MCF 10A (cell line): ENCODE results near the gene LYRM7. TPM values are rescaled to one million over a fixed set of nuclear protein-coding genes. Genes with fewer than 3 reads are reported as not detected.

ENCODE experiments used
- BruUV-seq: library from RNA; stranded (reverse); fragments of 400-500 nt; replicated peaks from 2 replicates; lab custom pipeline; 2021; lab: Mats Ljungman, UMichigan
- CTCF ChIA-PET: fragments of 300-600 bp; sonication (Branson Sonifier 250); formaldehyde crosslinking; extraction: SDS; loops from one replicate; lab custom pipeline; 2021; ENCODE audit warnings: antibody characterized with exemption, inconsistent platforms; lab: Yijun Ruan, JAX
- POLR2A ChIA-PET: fragments of 300-600, 350-650 bp; sonication (Branson Sonifier 250); formaldehyde crosslinking; extraction: SDS; loops from one replicate; lab custom pipeline; 2020; ENCODE audit warnings: antibody characterized with exemption, inconsistent platforms; lab: Yijun Ruan, JAX
- DNase-seq: peaks from one replicate; pipeline ENCODE4 v3.0.0-alpha.2; 2018; ENCODE audit not compliant: unreplicated experiment
- H3K27ac Mint-ChIP-seq: one replicate; pipeline ENCODE4 v1.8.0; 2022; ENCODE audit warnings: mild to moderate bottlenecking, low read depth, mixed read lengths; ENCODE audit not compliant: unreplicated experiment
- H3K27me3 Mint-ChIP-seq: one replicate; pipeline ENCODE4 v1.8.0; 2022; ENCODE audit warnings: mixed read lengths; ENCODE audit not compliant: insufficient read depth, unreplicated experiment
- H3K36me3 Mint-ChIP-seq: one replicate; pipeline ENCODE4 v1.8.0; 2022; ENCODE audit warnings: mild to moderate bottlenecking, moderate library complexity, mixed read lengths; ENCODE audit not compliant: insufficient read depth, unreplicated experiment
- H3K4me1 Mint-ChIP-seq: one replicate; pipeline ENCODE4 v1.8.0; 2022; ENCODE audit warnings: mixed read lengths; ENCODE audit not compliant: insufficient read depth, unreplicated experiment
- H3K4me3 Mint-ChIP-seq: one replicate; pipeline ENCODE4 v1.8.0; 2022; ENCODE audit warnings: mild to moderate bottlenecking, moderate library complexity, mixed read lengths; ENCODE audit not compliant: unreplicated experiment
- H3K9me3 Mint-ChIP-seq: one replicate; pipeline ENCODE4 v1.8.0; 2022; ENCODE audit warnings: mixed read lengths; ENCODE audit not compliant: unreplicated experiment
- intact Hi-C: fragments of 100-400 bp; cut with micrococcal nuclease; formaldehyde crosslinking; loops from 2 replicates; pipeline ENCODE4 v1.14.1; 2022
- total RNA-seq: library from RNA; stranded (reverse); gene quantifications from 2 replicates; pipeline ENCODE4 v1.2.3, GENCODE V29; 2022
- TF ChIP-seq, protein P1 (sequence below): fragments of 200-600 bp; IDR thresholded peaks from one replicate; pipeline ENCODE4 v1.8.0; 2022; ENCODE audit warnings: antibody characterized with exemption, mild to moderate bottlenecking; ENCODE audit not compliant: unreplicated experiment

Gene LYRM7
- total RNA-seq, 1 experiment from 2014 or later: 18.2 TPM

DNA sequence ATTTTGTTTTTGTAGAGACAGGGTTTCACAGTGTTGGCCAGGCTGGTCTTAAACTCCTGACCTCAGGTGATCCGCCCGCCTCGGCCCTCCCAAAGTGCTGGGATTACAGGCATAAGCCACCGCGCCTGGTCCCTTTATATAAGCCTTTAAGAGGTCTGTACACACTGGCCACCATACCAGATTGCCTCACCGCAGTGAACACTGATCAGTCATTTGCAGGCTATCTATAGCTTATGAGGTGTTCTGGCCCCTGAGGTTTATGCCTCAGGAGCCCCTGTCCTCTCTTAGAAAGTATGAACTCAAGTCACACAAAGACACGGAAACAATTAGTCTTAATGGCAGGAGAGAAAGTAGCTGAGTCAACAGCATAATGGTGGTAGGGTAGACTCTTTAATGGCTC is 20.3 kb upstream of the LYRM7 start:
- TF ChIP-seq, protein P1, sequence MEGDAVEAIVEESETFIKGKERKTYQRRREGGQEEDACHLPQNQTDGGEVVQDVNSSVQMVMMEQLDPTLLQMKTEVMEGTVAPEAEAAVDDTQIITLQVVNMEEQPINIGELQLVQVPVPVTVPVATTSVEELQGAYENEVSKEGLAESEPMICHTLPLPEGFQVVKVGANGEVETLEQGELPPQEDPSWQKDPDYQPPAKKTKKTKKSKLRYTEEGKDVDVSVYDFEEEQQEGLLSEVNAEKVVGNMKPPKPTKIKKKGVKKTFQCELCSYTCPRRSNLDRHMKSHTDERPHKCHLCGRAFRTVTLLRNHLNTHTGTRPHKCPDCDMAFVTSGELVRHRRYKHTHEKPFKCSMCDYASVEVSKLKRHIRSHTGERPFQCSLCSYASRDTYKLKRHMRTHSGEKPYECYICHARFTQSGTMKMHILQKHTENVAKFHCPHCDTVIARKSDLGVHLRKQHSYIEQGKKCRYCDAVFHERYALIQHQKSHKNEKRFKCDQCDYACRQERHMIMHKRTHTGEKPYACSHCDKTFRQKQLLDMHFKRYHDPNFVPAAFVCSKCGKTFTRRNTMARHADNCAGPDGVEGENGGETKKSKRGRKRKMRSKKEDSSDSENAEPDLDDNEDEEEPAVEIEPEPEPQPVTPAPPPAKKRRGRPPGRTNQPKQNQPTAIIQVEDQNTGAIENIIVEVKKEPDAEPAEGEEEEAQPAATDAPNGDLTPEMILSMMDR: no peak
- BruUV-seq: no TSS peak
- H3K9me3 Mint-ChIP-seq: no peaks in the 10 kb centered on the region
- H3K4me1 Mint-ChIP-seq: no peaks in the 10 kb centered on the region
- H3K27me3 Mint-ChIP-seq: no peaks in the 10 kb centered on the region
- H3K27ac Mint-ChIP-seq: no peak overlapping the region
- no peak for DNase-seq
- peaks cover 2% of the 10 kb centered on the region for H3K36me3 Mint-ChIP-seq
- intact Hi-C loops: no loop called here
- CTCF ChIA-PET: interaction anchor here (0.6 to 0.7 kb wide), 2 partner anchors 380 to 1239 kb away, joined by 3 read pairs; no protein-coding TSS in a partner anchor
- no peak overlapping the region for H3K4me3 Mint-ChIP-seq
- POLR2A ChIA-PET: interaction anchor here (0.7 kb wide), 1 partner anchor 413 kb away, joined by 3 read pairs; no protein-coding TSS in a partner anchor

DNA sequence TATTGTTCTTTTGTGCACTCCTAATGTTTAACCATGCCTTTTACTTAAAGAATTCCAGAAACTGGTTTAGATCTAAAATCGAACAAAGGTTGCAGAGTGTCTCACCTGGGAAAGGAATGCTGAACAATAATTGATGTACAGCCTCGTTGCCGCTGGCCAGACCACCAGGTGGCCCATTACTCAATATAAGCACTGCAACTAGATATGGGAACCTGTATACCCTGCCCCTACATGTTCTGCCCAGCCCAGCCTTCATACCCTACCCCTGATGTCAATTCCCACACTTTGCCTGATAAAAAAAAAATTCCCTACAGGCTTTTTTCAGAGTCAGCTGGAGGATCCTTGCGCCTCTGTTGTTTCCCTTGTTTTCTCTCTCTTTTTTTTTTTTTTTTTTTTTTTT is 19.5 kb upstream of the LYRM7 start:
- Mint-ChIP-seq H3K27me3 (no peaks in the 10 kb centered on the region), H3K9me3 (no peaks in the 10 kb centered on the region), H3K4me3 (no peak overlapping the region), H3K27ac (no peak overlapping the region), H3K36me3 (peaks cover 9% of the 10 kb centered on the region), H3K4me1 (no peaks in the 10 kb centered on the region)
- intact Hi-C loops: no loop called here
- ChIA-PET POLR2A (interaction anchor here (0.7 kb wide), 1 partner anchor 412 kb away, joined by 3 read pairs; no protein-coding TSS in a partner anchor), CTCF (interaction anchor here (2.4 kb wide), 1 partner anchor 12 kb away, joined by 9 read pairs; no protein-coding TSS in a partner anchor)
- BruUV-seq: no TSS peak
- TF ChIP-seq, protein P1: no peak
- no peak for DNase-seq

DNA sequence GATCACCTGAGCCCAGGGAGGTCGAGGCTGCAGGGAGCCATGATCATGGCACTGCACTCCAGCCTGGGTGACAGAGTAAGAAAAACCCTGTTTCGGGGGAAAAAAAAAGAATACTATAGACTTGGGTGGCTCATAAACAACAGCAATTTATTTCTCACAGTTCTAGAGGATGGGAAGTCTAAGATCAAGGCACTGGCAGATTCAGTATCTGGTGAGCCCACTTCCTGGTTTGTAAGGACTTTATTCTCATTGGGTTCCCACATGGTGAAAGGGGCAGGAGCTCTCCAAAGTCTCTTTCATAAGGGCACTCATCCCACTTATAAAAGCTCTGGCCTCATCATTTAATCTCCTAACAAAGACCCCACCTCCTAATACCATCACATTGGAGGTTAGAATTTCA is 14.4 kb upstream of the LYRM7 start:
- CTCF ChIA-PET: interaction anchor here (0.7 kb wide), 1 partner anchor 260 kb away, joined by 3 read pairs; no protein-coding TSS in a partner anchor
- no peak overlapping the region for H3K4me3 Mint-ChIP-seq
- TF ChIP-seq, protein P1: no peak
- H3K9me3 Mint-ChIP-seq: no peaks in the 10 kb centered on the region
- no peak overlapping the region for H3K27ac Mint-ChIP-seq
- intact Hi-C loops: no loop called here
- no peaks in the 10 kb centered on the region for H3K27me3 Mint-ChIP-seq
- BruUV-seq: no TSS peak
- peaks cover 61% of the 10 kb centered on the region for H3K36me3 Mint-ChIP-seq
- DNase-seq: no peak
- H3K4me1 Mint-ChIP-seq: peaks cover 11% of the 10 kb centered on the region
- POLR2A ChIA-PET: interaction anchor here (1.2 to 1.3 kb wide), 3 partner anchors 107 to 226 kb away, joined by 3 to 5 read pairs (median 3); partner anchors contain the start of gene CDC42SE2

DNA sequence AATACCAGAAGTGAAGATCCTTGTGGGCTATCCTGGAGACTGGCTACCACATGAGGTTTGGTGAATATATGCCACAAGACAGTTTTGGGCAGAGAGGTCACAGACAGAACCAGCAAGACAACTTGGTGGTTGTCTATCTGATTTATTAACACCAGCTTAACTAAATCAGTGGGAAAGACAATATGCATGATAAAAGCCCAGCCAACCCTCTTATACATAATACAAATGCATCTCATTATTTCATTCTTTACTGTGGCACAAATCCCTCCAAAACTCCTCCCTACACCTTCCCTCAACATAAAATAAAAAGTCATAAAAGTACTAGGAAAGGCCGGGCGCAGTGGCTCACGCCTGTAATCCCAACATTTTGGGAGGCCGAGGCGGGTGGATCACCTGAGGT is 13.8 kb upstream of the LYRM7 start:
- H3K36me3 Mint-ChIP-seq: peaks cover 67% of the 10 kb centered on the region
- BruUV-seq: no TSS peak
- ChIA-PET CTCF (interaction anchor here (0.7 kb wide), 1 partner anchor 259 kb away, joined by 3 read pairs; no protein-coding TSS in a partner anchor), POLR2A (interaction anchor here (1.2 kb wide), 1 partner anchor 156 kb away, joined by 3 read pairs; no protein-coding TSS in a partner anchor)
- intact Hi-C loops: no loop called here
- TF ChIP-seq, protein P1: no peak
- no peak for DNase-seq
- H3K27ac Mint-ChIP-seq: no peak overlapping the region
- H3K4me1 Mint-ChIP-seq: peaks cover 11% of the 10 kb centered on the region
- no peaks in the 10 kb centered on the region for H3K27me3 Mint-ChIP-seq
- no peak overlapping the region for H3K4me3 Mint-ChIP-seq
- H3K9me3 Mint-ChIP-seq: no peaks in the 10 kb centered on the region
